Stimulated activated effector memory CD8-positive, alpha-beta T cell treated with anti-CD3 and anti-CD28 coated beads, Interleukin-12 subunit alpha, Interleukin-12 subunit beta, amount 100 ng/mL, for 72 hours (primary cell): ENCODE measurements around the gene PRKCQ.
A peak's percentile ranks its signal among the peaks of the same experiment; 100 is the strongest.

ENCODE experiments used
- ATAC-seq: fragments of 150-1000 bp; cut with Tn5 transposase; 2 replicates; pipeline ENCODE4 v1.10.0; 2021
- DNase-seq, 2 donors: peaks; one replicate each; pipeline ENCODE4 v3.0.0; 2021 to 2022; ENCODE audit warnings: low spot score in 2 of 2
- H3K27ac Mint-ChIP-seq: one replicate; pipeline ENCODE4 v1.8.0; 2022; ENCODE audit warnings: mild to moderate bottlenecking, mixed read lengths
- H3K36me3 Mint-ChIP-seq: one replicate; pipeline ENCODE4 v1.8.0; 2022; ENCODE audit warnings: mild to moderate bottlenecking, mixed read lengths
- H3K4me1 Mint-ChIP-seq: one replicate; pipeline ENCODE4 v1.8.0; 2022; ENCODE audit warnings: mixed read lengths
- H3K4me3 Mint-ChIP-seq: one replicate; pipeline ENCODE4 v1.8.0; 2022; ENCODE audit warnings: mild to moderate bottlenecking, mixed read lengths
- H3K9me3 Mint-ChIP-seq: one replicate; pipeline ENCODE4 v1.8.0; 2022; ENCODE audit warnings: mixed read lengths

PRKCQ gene

DNA sequence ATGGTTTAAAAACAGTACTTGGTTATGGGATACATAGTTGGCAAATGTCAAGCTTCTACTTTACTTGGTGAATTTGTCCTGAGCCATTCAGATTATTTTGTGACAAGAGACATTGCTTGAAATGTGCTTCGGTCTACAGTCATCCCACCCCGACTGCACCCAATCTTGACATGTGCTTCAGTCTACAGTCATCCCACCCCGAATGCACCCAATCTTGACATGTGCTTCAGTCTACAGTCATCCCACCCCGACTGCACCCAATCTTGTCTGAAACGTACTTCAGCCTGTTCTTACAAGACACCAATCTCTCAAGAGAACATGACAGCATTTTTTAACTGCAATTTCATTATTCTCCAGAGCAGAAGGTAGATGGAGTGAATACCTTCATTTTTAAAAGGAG lies 47.8 kb downstream of the PRKCQ start:
- Mint-ChIP-seq H3K36me3 (peaks cover 28% of the 10 kb centered on the region), H3K4me3 (no peak overlapping the region), H3K9me3 (no peaks in the 10 kb centered on the region), H3K4me1 (peaks cover 76% of the 10 kb centered on the region), H3K27ac (peak overlapping the region; percentile 58)
- peak; percentile 35 for ATAC-seq
- DNase-seq = peak in 1 of 2 donors; percentile 50

DNA sequence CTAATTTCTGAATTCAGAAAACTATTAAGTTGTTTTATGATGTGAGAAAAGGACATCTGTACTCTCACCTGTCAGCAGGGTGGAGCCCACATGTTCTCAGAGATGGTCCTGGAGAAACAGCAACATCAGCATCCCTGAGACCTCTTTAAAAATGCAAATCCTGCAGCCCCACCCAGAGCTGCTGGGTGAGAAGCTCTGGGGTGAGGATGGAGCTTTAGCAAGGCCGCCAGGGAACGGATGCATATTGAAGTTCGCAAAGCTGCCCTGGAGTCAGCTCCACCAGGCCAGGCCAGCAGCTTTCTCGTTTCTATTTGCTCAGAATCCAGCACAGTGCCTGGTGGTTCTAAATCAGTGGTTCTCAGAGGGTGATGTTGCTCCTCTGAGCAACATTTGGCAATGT lies 49.1 kb downstream of the PRKCQ start:
- peaks cover 27% of the 10 kb centered on the region for H3K36me3 Mint-ChIP-seq
- no peaks in the 10 kb centered on the region for H3K9me3 Mint-ChIP-seq
- peak in 1 of 2 donors; percentile 51 for DNase-seq
- peaks cover 74% of the 10 kb centered on the region for H3K4me1 Mint-ChIP-seq
- H3K27ac Mint-ChIP-seq = peak overlapping the region; percentile 93
- ATAC-seq = no peak
- H3K4me3 Mint-ChIP-seq = peak overlapping the region; percentile 81

DNA sequence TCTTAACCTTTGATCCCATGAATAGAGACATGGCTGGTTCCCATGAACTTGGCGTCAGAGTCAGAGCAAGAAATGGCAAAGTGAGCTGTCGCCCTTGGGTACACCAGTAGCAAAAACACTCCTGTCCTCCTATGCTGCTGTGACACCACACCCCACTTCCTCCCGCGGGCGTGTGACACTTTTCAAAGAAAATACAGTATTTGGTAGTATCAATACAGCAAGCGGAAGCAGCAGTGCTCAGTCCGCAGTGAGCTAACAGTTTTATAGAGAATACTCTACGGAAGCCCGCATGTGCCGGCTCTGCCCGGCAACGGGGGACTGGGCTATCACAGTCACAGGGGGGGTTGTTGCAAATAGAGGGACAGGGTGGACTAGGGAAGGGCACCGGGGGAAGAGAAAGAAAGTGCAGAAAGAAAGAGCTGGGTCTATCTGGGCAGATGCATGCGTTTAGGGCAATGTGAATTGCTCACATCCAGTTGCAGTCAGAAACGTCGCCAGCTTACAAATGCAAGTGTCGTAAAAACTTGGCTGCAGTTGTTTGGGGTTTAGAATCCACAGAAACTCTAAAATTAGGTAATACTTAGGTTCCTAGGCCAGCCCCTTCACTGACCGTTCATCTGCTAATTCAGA lies 49.8 kb downstream of the PRKCQ start:
- peak overlapping the region; percentile 81 for H3K4me3 Mint-ChIP-seq
- peak; percentile 98 for ATAC-seq
- peaks cover 74% of the 10 kb centered on the region for H3K4me1 Mint-ChIP-seq
- H3K9me3 Mint-ChIP-seq = no peaks in the 10 kb centered on the region
- H3K36me3 Mint-ChIP-seq = peaks cover 28% of the 10 kb centered on the region
- DNase-seq = peak; percentile 55 to 85
- H3K27ac Mint-ChIP-seq = peak overlapping the region; percentile 93

DNA sequence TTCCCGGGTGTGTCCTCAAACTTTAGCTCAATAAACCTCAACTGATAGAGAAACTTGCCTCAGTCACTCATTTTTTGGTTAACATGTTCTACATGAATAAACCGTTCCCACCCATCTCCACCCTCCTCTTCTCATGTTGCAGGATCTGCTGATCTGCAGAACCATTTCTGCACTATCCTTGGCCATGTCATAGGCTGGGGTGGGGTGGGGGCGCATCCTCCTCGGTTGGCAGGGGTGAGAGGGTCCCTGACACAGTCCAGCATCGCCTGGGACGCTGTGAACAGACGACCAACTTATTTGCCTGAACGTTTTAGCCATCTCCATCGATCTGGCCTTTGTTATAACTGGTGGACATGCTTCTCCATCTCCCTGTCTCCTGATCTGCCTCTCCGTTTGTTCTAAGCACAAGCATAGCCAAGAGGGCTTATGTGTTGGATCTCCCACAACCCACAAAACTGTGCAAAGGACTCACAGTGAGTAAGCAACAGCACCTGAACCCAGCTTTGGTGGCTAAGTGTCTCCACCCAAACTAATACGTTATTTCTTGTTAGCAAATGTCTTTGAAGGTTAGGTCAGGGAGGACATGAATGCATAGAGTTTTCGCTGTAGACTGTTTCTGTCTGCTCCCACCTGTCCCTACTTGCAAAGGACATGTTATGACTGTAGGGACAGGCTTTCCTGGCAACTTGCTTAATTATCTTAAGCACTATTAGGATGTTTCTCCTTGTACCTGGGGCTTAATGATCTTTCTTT lies 51.7 kb downstream of the PRKCQ start:
- peak overlapping the region; percentile 93 for H3K27ac Mint-ChIP-seq
- H3K36me3 Mint-ChIP-seq = peaks cover 45% of the 10 kb centered on the region
- peak in 1 of 2 donors; percentile 47 for DNase-seq
- no peak overlapping the region for H3K4me3 Mint-ChIP-seq
- peaks cover 79% of the 10 kb centered on the region for H3K4me1 Mint-ChIP-seq
- no peak for ATAC-seq
- no peaks in the 10 kb centered on the region for H3K9me3 Mint-ChIP-seq

DNA sequence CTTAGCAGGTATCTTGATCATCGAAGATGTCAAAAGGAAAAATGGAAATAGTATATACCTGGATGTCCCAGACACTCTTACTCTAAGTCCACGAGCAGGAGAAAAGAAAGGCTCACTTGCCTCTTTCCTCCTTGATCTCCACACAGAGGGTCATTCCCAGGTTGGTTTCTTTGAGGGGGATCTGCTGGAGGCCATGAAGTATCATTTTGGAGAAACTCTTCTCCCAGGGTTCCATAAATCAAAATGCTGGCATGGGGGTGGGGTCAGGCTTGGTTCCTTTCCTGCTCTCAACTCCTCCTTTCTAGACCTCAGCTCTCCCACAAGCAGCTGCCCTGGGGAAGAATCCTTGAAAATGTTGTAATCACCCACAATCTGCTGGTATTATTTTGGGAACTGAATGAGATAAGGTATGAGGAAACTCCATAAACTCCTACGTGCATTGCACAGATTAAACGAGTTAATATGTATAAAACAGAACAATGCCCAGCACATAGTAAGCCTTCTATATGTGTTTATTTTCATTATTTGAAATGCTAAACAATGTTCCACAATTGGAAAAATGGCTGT lies 54.4 kb downstream of the PRKCQ start:
- Mint-ChIP-seq H3K4me3 (no peak overlapping the region), H3K4me1 (peaks cover 69% of the 10 kb centered on the region), H3K9me3 (no peaks in the 10 kb centered on the region), H3K36me3 (peaks cover 68% of the 10 kb centered on the region), H3K27ac (peak overlapping the region; percentile 23)
- ATAC-seq (no peak), DNase-seq (peak in 1 of 2 donors; percentile 34)

DNA sequence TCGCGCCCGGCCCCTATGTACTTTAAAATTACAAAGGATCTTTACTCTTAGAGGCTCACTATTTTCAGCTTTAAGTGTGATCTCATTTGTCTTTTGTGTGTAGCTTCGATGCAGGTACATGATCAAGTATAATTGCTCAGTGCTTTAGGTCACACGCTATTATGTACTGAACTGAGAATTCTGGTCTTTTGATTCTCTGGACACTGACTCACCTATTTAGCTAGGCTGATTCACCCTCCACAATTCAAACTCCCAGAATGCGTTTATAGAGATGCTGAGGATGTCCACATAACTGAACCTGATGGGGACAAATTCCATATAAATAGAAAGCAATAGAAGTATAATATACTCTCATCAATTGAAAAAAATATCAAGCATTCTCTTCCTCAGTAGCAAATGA lies 57.8 kb downstream of the PRKCQ start:
- Mint-ChIP-seq H3K9me3 (no peaks in the 10 kb centered on the region), H3K4me3 (no peak overlapping the region), H3K36me3 (peaks cover 59% of the 10 kb centered on the region), H3K4me1 (peaks cover 63% of the 10 kb centered on the region), H3K27ac (peak overlapping the region; percentile 18)
- DNase-seq = no peak
- no peak for ATAC-seq

DNA sequence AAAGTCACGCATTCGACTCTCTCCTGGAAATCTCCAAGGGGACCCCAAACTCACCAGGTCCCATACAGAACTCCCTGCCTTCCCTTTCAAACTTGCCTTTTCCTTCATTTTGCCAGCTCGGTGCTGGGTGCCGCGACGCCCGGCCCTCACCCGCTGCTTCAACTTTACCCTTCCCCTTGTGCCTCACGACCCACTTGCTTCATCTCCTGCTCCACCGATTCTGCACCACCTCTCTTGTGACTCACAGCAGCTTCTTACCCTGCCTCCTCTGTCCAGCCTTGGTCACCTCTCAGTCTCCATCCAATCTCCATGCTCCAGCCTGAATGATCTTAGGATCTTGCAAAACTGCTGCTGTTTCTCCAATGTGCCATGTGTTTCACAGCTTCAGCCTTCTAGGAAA lies 59.9 kb downstream of the PRKCQ start:
- peak overlapping the region; percentile 70 for H3K27ac Mint-ChIP-seq
- H3K4me3 Mint-ChIP-seq = peak overlapping the region; percentile 1
- peaks cover 44% of the 10 kb centered on the region for H3K36me3 Mint-ChIP-seq
- DNase-seq (no peak), ATAC-seq (no peak)
- H3K9me3 Mint-ChIP-seq = no peaks in the 10 kb centered on the region
- peaks cover 62% of the 10 kb centered on the region for H3K4me1 Mint-ChIP-seq

DNA sequence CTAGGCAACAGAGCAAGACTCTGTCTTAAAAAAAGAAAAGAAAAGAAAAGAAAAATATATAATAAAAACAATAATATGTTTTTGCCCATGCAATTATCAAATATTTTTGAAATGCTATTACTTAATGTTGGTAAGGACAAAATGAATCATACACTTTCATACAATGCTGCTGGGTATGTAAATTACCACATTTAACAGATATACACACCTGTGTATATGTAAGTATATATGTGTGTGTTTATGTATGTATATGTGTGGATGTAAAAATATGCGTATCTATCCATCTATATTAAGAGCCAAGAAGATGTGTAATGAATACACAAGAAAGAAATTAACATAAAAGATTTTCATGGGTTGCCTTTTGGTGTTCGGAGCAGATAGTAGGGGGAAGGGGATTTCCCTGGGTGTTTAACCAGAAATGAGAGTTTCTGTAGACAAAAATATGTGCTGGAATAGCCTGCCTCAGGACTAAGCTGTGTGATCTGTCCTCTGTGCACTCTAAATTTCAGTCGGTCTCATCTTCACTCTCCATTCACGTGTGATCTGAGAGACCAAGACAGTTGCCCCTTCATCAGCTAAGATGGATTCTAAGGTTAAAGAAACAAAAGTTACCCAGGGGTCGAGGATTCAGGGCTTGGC lies 61.2 kb downstream of the PRKCQ start:
- Mint-ChIP-seq H3K4me1 (peaks cover 65% of the 10 kb centered on the region), H3K9me3 (no peaks in the 10 kb centered on the region), H3K36me3 (peaks cover 44% of the 10 kb centered on the region)

DNA sequence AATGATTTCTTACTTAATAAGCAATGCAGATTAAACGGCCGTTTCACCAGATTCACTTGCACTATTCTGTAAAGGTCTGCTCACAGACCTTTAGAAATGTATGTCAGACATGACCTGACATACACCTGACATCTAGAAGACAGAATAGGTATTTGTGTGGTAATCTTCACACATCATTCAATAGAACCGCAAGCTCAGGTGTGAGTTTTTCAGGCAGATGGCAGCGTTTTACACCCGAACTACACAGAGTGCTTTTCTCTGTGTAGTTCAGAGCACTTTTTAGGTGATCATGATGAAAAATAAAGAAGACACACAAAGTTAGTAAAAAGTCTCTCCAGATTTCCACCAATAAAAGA lies 63.2 kb downstream of the PRKCQ start:
- no peak for DNase-seq
- no peaks in the 10 kb centered on the region for H3K9me3 Mint-ChIP-seq
- no peak overlapping the region for H3K4me3 Mint-ChIP-seq
- H3K36me3 Mint-ChIP-seq = peaks cover 48% of the 10 kb centered on the region
- peaks cover 85% of the 10 kb centered on the region for H3K4me1 Mint-ChIP-seq
- no peak for ATAC-seq
- peak overlapping the region; percentile 86 for H3K27ac Mint-ChIP-seq

More for the DNA sequence above, 61.2 kb downstream of the PRKCQ start:
- ATAC-seq = peak; percentile 80
- Mint-ChIP-seq H3K27ac (no peak overlapping the region), H3K4me3 (peak overlapping the region; percentile 1)
- DNase-seq = peak in 1 of 2 donors; percentile 40

DNA sequence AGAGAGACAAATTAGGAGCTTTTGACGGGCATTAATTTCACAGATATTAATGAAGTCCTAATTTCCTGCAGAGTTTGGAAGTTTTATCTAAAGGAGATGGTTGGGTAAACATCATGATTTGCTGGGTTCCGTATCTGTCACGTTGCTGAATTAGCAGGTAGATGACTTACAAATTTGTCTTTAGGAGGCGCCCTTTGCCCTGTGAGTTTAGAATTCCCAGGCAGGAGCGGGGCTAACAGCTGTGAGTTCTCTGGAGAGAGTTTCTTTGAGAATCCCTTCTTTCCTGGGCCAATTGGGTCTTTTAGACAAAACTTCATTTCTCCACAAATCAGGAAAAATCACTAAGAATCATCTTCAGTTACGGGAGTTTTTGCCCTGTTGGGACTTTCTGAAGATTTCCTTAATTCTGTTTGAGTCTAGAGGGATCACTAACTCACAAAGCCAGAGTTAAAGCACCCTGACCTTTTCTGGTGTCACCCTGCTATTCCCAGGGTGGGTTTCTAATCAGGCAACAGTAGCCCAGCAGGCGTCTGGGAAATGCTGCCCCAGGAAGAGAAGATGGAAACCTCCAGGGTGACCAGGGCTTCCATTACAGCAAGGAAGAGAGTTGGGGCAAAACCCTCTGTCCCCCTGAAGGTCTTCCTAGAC lies 63.7 kb downstream of the PRKCQ start:
- Mint-ChIP-seq H3K27ac (peak overlapping the region; percentile 86), H3K36me3 (peaks cover 48% of the 10 kb centered on the region), H3K4me1 (peaks cover 88% of the 10 kb centered on the region), H3K9me3 (peaks cover 1% of the 10 kb centered on the region), H3K4me3 (no peak overlapping the region)
- ATAC-seq (no peak), DNase-seq (peak in 1 of 2 donors; percentile 45)

DNA sequence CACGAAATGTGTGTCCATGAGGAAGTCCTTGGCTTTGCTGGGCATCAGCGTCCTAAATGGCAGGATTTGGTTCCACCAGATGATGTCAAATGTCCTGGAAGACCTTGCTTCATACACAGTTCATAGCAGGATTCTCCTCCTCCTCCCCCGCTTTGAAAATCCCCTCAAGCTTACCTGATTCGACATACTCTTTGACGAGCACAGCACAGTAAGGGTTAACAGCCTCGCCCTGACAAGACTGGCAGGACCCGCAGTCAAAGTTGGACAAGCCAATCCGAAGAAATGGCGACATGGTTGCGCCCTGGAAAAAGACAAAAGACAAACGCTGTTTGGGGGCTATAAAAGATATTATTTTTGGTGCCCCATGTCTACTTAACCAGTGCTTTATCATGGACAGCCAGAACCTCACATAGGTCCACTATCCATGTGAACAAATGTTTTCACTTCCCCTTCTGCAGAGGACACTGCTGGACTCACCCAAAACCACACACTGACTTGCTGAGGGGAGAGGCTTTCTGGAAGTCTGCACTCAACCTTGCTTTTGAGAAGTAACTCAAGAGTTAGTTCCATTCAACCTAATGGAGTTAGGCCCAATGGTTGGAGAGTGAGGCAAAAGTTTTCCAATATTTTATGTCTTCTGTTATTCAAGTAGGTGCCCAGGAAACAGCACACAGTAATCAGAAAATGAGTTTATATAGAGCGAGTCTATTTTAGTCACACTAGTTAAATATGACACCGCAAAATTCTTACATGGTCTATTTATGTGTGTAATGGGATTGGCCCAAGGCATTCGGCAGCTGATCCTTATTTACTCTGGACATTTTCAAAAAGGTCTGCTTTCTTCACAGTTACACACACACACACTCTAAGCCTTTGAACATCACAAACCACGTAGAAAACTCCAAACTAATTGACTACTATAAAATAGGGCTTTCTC lies 65.0 kb downstream of the PRKCQ start:
- ATAC-seq (no peak), DNase-seq (peak in 1 of 2 donors; percentile 44)
- Mint-ChIP-seq H3K4me1 (peaks cover 82% of the 10 kb centered on the region), H3K9me3 (peaks cover 5% of the 10 kb centered on the region), H3K4me3 (no peak overlapping the region), H3K27ac (peak overlapping the region; percentile 86), H3K36me3 (peaks cover 52% of the 10 kb centered on the region)

DNA sequence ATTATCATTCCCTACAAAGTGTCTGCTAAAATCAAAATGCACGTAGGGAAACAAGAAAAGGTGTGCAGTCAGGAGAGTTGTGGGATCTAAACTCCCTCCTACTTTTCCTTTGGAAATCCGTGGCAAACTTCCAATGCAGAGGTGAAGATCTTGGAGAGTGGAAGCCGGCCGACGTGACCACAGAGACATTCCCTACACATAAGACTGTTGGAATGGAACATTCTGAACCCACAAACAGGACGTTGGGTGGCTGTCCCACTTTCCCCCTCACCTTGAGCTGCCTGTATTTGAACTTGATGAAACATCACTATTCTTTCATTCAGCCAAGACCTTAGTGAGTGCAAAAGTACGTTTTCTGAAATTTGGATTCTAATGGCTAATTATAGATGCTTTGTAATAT lies 65.9 kb downstream of the PRKCQ start:
- Mint-ChIP-seq H3K4me1 (peaks cover 73% of the 10 kb centered on the region), H3K27ac (peak overlapping the region; percentile 86)

DNA sequence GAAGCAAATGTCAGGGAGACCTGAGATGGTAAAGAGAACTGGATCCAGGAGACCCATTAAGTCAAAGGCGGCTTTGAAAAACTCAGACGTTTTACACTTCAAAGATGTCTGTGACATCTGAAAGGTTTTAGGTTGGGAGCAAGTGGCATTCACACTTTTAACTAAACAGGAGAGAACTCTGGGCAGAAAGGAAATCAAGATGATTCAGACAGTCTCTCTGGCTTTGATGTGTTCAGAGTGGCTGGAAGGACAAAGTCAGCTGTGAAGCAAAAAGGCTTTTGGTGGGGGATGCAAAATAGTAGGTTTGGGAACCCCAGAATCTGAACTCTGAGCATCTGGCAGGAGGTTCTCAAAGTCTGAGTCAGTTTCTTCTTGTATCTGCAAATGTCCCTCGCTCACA lies 66.6 kb downstream of the PRKCQ start:
- H3K9me3 Mint-ChIP-seq = peaks cover 5% of the 10 kb centered on the region
- peaks cover 69% of the 10 kb centered on the region for H3K4me1 Mint-ChIP-seq
- H3K4me3 Mint-ChIP-seq = peak overlapping the region; percentile 45
- DNase-seq (peak in 1 of 2 donors; percentile 70), ATAC-seq (peak; percentile 82)
- peaks cover 66% of the 10 kb centered on the region for H3K36me3 Mint-ChIP-seq
- peak overlapping the region; percentile 86 for H3K27ac Mint-ChIP-seq

More for the DNA sequence above, 65.9 kb downstream of the PRKCQ start:
- peak overlapping the region; percentile 45 for H3K4me3 Mint-ChIP-seq
- DNase-seq = no peak
- no peak for ATAC-seq
- peaks cover 5% of the 10 kb centered on the region for H3K9me3 Mint-ChIP-seq
- peaks cover 59% of the 10 kb centered on the region for H3K36me3 Mint-ChIP-seq

DNA sequence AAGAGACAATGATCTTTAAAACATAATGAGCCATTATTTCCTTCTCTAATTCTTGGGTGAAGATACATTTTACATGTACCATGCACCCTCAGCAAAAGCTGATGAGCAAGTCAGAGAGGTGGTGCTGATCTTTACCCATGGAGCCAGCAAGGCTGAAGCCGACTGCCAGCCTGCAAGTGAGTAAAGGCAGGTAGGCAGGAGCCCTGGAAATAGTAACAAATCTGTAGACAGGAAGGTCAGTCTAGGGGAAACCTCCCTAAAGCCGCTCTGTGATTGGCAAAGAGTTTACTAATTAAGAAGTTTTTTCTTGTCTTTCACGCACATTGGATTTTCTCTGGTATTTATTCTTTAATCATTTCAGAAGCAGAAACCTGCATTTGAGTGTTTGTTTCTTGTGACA lies 67.9 kb downstream of the PRKCQ start:
- DNase-seq (peak in 1 of 2 donors; percentile 54), ATAC-seq (peak; percentile 38)
- Mint-ChIP-seq H3K4me1 (peaks cover 75% of the 10 kb centered on the region), H3K4me3 (peak overlapping the region; percentile 45), H3K27ac (peak overlapping the region; percentile 86), H3K9me3 (peaks cover 5% of the 10 kb centered on the region), H3K36me3 (peaks cover 79% of the 10 kb centered on the region)
